GM12891 (cell line): ENCODE data around the gene RANBP3.

ENCODE experiments used
- PAX5 ChIP-seq: IDR thresholded peaks from 2 replicates; pipeline ENCODE4 v1.6.1; 2011; ENCODE audit warnings: low read length, moderate library complexity, mild to moderate bottlenecking; ENCODE audit not compliant: insufficient read depth, severe bottlenecking
- POLR2A ChIP-seq: IDR thresholded peaks from 2 replicates; pipeline ENCODE4 v1.6.1; 2011; ENCODE audit warnings: low read depth, low read length, control low read depth
- POLR2AphosphoS5 ChIP-seq: IDR thresholded peaks from 2 replicates; pipeline ENCODE4 v1.6.1; 2011; ENCODE audit warnings: low read depth, low read length, control low read depth
- POU2F2 ChIP-seq: IDR thresholded peaks from 2 replicates; pipeline ENCODE4 v1.6.1; 2011; ENCODE audit warnings: low read depth, mild to moderate bottlenecking, control low read depth, low read length, moderate library complexity
- TAF1 ChIP-seq: IDR thresholded peaks from 2 replicates; pipeline ENCODE4 v1.6.1; 2011; ENCODE audit warnings: low read depth, low read length, control low read depth

- TF ChIP-seq POLR2AphosphoS5 (no peak), POU2F2 (no peak), POLR2A (no peak), TAF1 (no peak), PAX5 (no peak)
Measured at GRCh38 chr19:5911366-5911765, 66.6 kb downstream of the RANBP3 start.
